H9 (cell line): ENCODE data around the gene SPTLC3. TPM values are rescaled to one million over a fixed set of nuclear protein-coding genes. Genes with fewer than 3 reads are reported as not detected.

Source experiments
- DNase-seq: peaks from one replicate; pipeline ENCODE4 v3.0.0-alpha.2; 2017
- H2AFZ ChIP-seq: one replicate; pipeline ENCODE4 v1.6.1; 2013; ENCODE audit warnings: mild to moderate bottlenecking, low read length, control low read depth, moderate library complexity
- H2AK5ac ChIP-seq: 2 replicates; pipeline ENCODE4 v1.6.1; 2013; ENCODE audit warnings: low read length, control low read depth, mixed read lengths; ENCODE audit not compliant: insufficient read length
- H2BK120ac ChIP-seq: one replicate; pipeline ENCODE4 v1.6.1; 2013; ENCODE audit warnings: low read depth, mild to moderate bottlenecking, low read length, control low read depth, inconsistent platforms; ENCODE audit not compliant: poor library complexity, severe bottlenecking
- H2BK12ac ChIP-seq: 2 replicates; pipeline ENCODE4 v1.6.1; 2013; ENCODE audit warnings: low read length, control low read depth, mixed read lengths, low read depth; ENCODE audit not compliant: insufficient read length
- H2BK15ac ChIP-seq: 2 replicates; pipeline ENCODE4 v1.6.1; 2013; ENCODE audit warnings: low read depth, low read length, control low read depth
- H2BK20ac ChIP-seq: one replicate; pipeline ENCODE4 v1.6.1; 2013; ENCODE audit warnings: low read depth, mild to moderate bottlenecking, low read length, control low read depth, inconsistent platforms; ENCODE audit not compliant: poor library complexity, severe bottlenecking
- H2BK5ac ChIP-seq: 2 replicates; pipeline ENCODE4 v1.6.1; 2013; ENCODE audit warnings: low read length, control low read depth, mixed read lengths; ENCODE audit not compliant: insufficient read length
- H3K14ac ChIP-seq: 2 replicates; pipeline ENCODE4 v1.6.1; 2013; ENCODE audit warnings: low read length, control low read depth; ENCODE audit not compliant: insufficient read depth
- H3K18ac ChIP-seq: 2 replicates; pipeline ENCODE4 v1.6.1; 2013; ENCODE audit warnings: low read depth, mild to moderate bottlenecking, mixed read lengths, low read length, control low read depth; ENCODE audit not compliant: insufficient read length
- H3K23ac ChIP-seq: 2 replicates; pipeline ENCODE4 v1.6.1; 2013; ENCODE audit warnings: low read length, control low read depth, mixed read lengths, low read depth; ENCODE audit not compliant: insufficient read length
- H3K23me2 ChIP-seq: 2 replicates; pipeline ENCODE4 v1.6.1; 2013; ENCODE audit warnings: low read depth, mild to moderate bottlenecking, mixed read lengths, low read length, control low read depth; ENCODE audit not compliant: insufficient read length, poor library complexity, severe bottlenecking
- H3K27ac ChIP-seq: 2 replicates; pipeline ENCODE4 v1.5.1; 2013; ENCODE audit warnings: low read length, control low read depth, mixed read lengths, low read depth; ENCODE audit not compliant: insufficient read length
- H3K27me3 ChIP-seq: 2 replicates; pipeline ENCODE4 v1.6.1; 2013; ENCODE audit warnings: low read length, control low read depth, inconsistent platforms; ENCODE audit not compliant: insufficient read depth
- H3K4ac ChIP-seq: 2 replicates; pipeline ENCODE4 v1.6.1; 2013; ENCODE audit warnings: low read depth, mild to moderate bottlenecking, control low read depth, inconsistent platforms, low read length, moderate library complexity
- H3K4me1 ChIP-seq: 2 replicates; pipeline ENCODE4 v1.6.1; 2013; ENCODE audit warnings: low read length, control low read depth, inconsistent platforms; ENCODE audit not compliant: insufficient read depth
- H3K4me2 ChIP-seq: 2 replicates; pipeline ENCODE4 v1.6.1; 2013; ENCODE audit warnings: low read length, control low read depth, mixed read lengths; ENCODE audit not compliant: insufficient read length, insufficient read depth
- H3K56ac ChIP-seq: 2 replicates; pipeline ENCODE4 v1.6.1; 2013; ENCODE audit warnings: low read depth, mild to moderate bottlenecking, mixed read lengths, low read length, control low read depth; ENCODE audit not compliant: insufficient read length
- H3K79me1 ChIP-seq: 2 replicates; pipeline ENCODE4 v1.6.1; 2013; ENCODE audit warnings: low read depth, mild to moderate bottlenecking, moderate library complexity, low read length, control low read depth, inconsistent platforms; ENCODE audit not compliant: insufficient read depth, poor library complexity, severe bottlenecking
- H3K79me2 ChIP-seq: 2 replicates; pipeline ENCODE4 v1.6.1; 2013; ENCODE audit warnings: low read length, control low read depth, inconsistent platforms; ENCODE audit not compliant: insufficient read depth
- H3K9ac ChIP-seq: 2 replicates; pipeline ENCODE4 v1.6.1; 2013; ENCODE audit warnings: low read length, control low read depth, mixed read lengths; ENCODE audit not compliant: insufficient read length; ENCODE audit errors: extremely low read depth
- H3K9me3 ChIP-seq: one replicate; pipeline ENCODE4 v1.6.1; 2013; ENCODE audit warnings: low read depth, low read length, inconsistent platforms; ENCODE audit not compliant: control insufficient read depth
- H3T11ph ChIP-seq: one replicate; pipeline ENCODE4 v1.6.1; 2013; ENCODE audit warnings: mild to moderate bottlenecking, low read length, control low read depth, inconsistent platforms
- H4K20me1 ChIP-seq: one replicate; pipeline ENCODE4 v1.6.1; 2013; ENCODE audit not compliant: control insufficient read depth, insufficient read length, insufficient read depth
- H4K5ac ChIP-seq: 2 replicates; pipeline ENCODE4 v1.6.1; 2013; ENCODE audit warnings: low read depth, mild to moderate bottlenecking, mixed read lengths, low read length, control low read depth; ENCODE audit not compliant: insufficient read length
- H4K8ac ChIP-seq: replicated peaks from 2 replicates; pipeline ENCODE4 v1.6.1; 2013; ENCODE audit warnings: low read length, control low read depth, mixed read lengths, low read depth; ENCODE audit not compliant: insufficient read length
- H4K91ac ChIP-seq: 2 replicates; pipeline ENCODE4 v1.6.1; 2013; ENCODE audit warnings: low read depth, mild to moderate bottlenecking, moderate library complexity, mixed read lengths, low read length, control low read depth; ENCODE audit not compliant: insufficient read length
- H3K27ac Mint-ChIP-seq, 3 experiments: 2 replicates in 2 of 3; 3 replicates in 1 of 3; pipeline ENCODE4 v1.8.0; 2020 to 2021; ENCODE audit warnings: mixed read lengths in 3 of 3, mild to moderate bottlenecking in 1 of 3, moderate library complexity in 1 of 3
- H3K27me3 Mint-ChIP-seq: 2 replicates; pipeline ENCODE4 v1.8.0; 2021; ENCODE audit warnings: low read depth, mild to moderate bottlenecking, moderate library complexity, mixed read lengths
- H3K36me3 Mint-ChIP-seq, 3 experiments: 2 replicates in 2 of 3; 3 replicates in 1 of 3; pipeline ENCODE4 v1.8.0; 2020 to 2021; ENCODE audit warnings: low read depth in 3 of 3, mixed read lengths in 3 of 3; ENCODE audit not compliant: insufficient read depth in 1 of 3
- H3K4me1 Mint-ChIP-seq, 2 experiments: 2 replicates each; pipeline ENCODE4 v1.8.0; 2020; ENCODE audit warnings: mixed read lengths in 2 of 2
- H3K4me3 Mint-ChIP-seq, 2 experiments: 2 replicates in 1 of 2; 3 replicates in 1 of 2; pipeline ENCODE4 v1.8.0; 2020 to 2021; ENCODE audit warnings: mild to moderate bottlenecking in 2 of 2, mixed read lengths in 2 of 2, moderate library complexity in 1 of 2
- H3K9me3 Mint-ChIP-seq, 2 experiments: 2 replicates in 1 of 2; 3 replicates in 1 of 2; pipeline ENCODE4 v1.8.0; 2020; ENCODE audit warnings: mild to moderate bottlenecking in 2 of 2, mixed read lengths in 2 of 2, moderate library complexity in 1 of 2
- WGBS: extraction: QIAGEN DNeasy Blood & Tissue Kit; methylation state at CpG from one replicate; pipeline ENCODE4 v1.1.7; 2013; ENCODE audit warnings: missing lambda C conversion rate, low lambda C conversion rate, mixed read lengths; ENCODE audit not compliant: insufficient read length; ENCODE audit errors: extremely low coverage; 5-methylcytosine and 5-hydroxymethylcytosine counted together
- total RNA-seq: library from RNA; stranded (reverse); gene quantifications from 2 replicates; pipeline ENCODE4 v1.2.1, GENCODE V29; 2021
- TF ChIP-seq, protein P1 (sequence below): fragments of 200-600 bp; sonication (generic); conservative IDR thresholded peaks from 3 replicates; pipeline ENCODE4 v1.8.0; 2021; ENCODE audit warnings: antibody characterized with exemption, mild to moderate bottlenecking

The SPTLC3 gene
- total RNA-seq, 1 experiment from 2014 or later, result 0.68 TPM

DNA sequence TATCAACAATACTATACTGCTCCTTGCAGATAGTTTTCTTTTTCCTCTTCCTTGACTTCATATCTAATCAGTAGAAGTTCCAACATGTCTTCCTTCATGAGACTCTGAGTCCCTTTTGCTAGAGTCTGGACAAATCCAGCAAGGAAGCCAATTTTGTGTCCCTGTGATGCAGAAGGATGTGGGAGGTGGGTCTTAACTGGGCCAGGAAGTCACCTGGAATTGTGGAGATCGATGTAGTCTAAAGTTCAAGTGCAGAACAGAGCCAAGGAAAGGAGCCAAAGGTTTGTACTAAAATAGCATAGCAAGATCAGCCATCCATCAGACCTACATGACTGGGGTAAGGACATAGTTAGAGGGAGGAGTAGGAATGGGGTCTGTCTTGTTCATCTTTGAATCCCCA, 37.6 kb downstream of the SPTLC3 start:
- no peak overlapping the region for H4K8ac ChIP-seq
- H3K4me1 Mint-ChIP-seq, result peaks cover 3 to 10% of the 10 kb centered on the region in 2 experiments; a peak in 3 of 4 replicates
- no peak overlapping the region for H2AFZ ChIP-seq
- no CpG with 5 or more reads among the region's 1 CpG for WGBS
- H3K27me3 ChIP-seq, result no peaks in the 10 kb centered on the region
- H3K4me1 ChIP-seq, result no peaks in the 10 kb centered on the region
- TF ChIP-seq, protein P1, sequence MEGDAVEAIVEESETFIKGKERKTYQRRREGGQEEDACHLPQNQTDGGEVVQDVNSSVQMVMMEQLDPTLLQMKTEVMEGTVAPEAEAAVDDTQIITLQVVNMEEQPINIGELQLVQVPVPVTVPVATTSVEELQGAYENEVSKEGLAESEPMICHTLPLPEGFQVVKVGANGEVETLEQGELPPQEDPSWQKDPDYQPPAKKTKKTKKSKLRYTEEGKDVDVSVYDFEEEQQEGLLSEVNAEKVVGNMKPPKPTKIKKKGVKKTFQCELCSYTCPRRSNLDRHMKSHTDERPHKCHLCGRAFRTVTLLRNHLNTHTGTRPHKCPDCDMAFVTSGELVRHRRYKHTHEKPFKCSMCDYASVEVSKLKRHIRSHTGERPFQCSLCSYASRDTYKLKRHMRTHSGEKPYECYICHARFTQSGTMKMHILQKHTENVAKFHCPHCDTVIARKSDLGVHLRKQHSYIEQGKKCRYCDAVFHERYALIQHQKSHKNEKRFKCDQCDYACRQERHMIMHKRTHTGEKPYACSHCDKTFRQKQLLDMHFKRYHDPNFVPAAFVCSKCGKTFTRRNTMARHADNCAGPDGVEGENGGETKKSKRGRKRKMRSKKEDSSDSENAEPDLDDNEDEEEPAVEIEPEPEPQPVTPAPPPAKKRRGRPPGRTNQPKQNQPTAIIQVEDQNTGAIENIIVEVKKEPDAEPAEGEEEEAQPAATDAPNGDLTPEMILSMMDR, result no peak
- H3K9ac ChIP-seq, result no peak overlapping the region
- H2BK20ac ChIP-seq, result no peak overlapping the region
- H3K4me2 ChIP-seq, result no peak overlapping the region
- H4K91ac ChIP-seq, result no peak overlapping the region
- no peak overlapping the region for H3K23ac ChIP-seq
- no peak overlapping the region for H4K5ac ChIP-seq
- no peak for DNase-seq
- H3K27ac ChIP-seq, result no peak overlapping the region
- no peak overlapping the region for H2BK120ac ChIP-seq
- no peaks in the 10 kb centered on the region for H4K20me1 ChIP-seq
- no peak overlapping the region for H2BK12ac ChIP-seq
- H2BK15ac ChIP-seq, result no peak overlapping the region
- no peak overlapping the region for H3K56ac ChIP-seq
- no peaks in the 10 kb centered on the region; a peak in 1 of 5 replicates for H3K9me3 Mint-ChIP-seq
- no peaks in the 10 kb centered on the region for H3K36me3 Mint-ChIP-seq
- H3K79me1 ChIP-seq, result no peaks in the 10 kb centered on the region
- no peak overlapping the region for H3K27ac Mint-ChIP-seq
- no peaks in the 10 kb centered on the region for H3K23me2 ChIP-seq
- no peaks in the 10 kb centered on the region; the same call in 1 of the 2 replicates for H3K27me3 Mint-ChIP-seq
- H3T11ph ChIP-seq, result no peak overlapping the region
- H3K9me3 ChIP-seq, result no peaks in the 10 kb centered on the region
- H3K4ac ChIP-seq, result no peak overlapping the region
- H2AK5ac ChIP-seq, result no peak overlapping the region
- no peaks in the 10 kb centered on the region for H3K79me2 ChIP-seq
- H2BK5ac ChIP-seq, result no peak overlapping the region
- H3K18ac ChIP-seq, result no peak overlapping the region
- no peak overlapping the region for H3K4me3 Mint-ChIP-seq
- H3K14ac ChIP-seq, result no peak overlapping the region
